ENCODE data around the gene DCAF5. TPM values are rescaled to one million over a fixed set of nuclear protein-coding genes. Genes with fewer than 3 reads are reported as not detected.
A peak's percentile ranks its signal among the peaks of the same experiment; 100 is the strongest.

The DCAF5 gene
- total RNA-seq, 6 donors from 2014 or later = 37.7 to 78.6 (median 49.0) TPM

GRCh38 chr14:69092840-69093422 is 60.0 kb downstream of the DCAF5 start:
- Histone ChIP-seq H3K27ac (peak overlapping the region in 2 of 4 donors; percentile 30 to 69), H3K36me3 (peaks cover 3 to 32% (median 14%) of the 10 kb centered on the region in 4 donors), H3K9me3 (no peaks in the 10 kb centered on the region), H3K4me3 (no peak overlapping the region), H3K4me1 (peaks cover 15 to 26% (median 21%) of the 10 kb centered on the region in 4 donors), H3K27me3 (no peaks in the 10 kb centered on the region)
- no peak for TF ChIP-seq POLR2A (IDR thresholded peaks at IDR 0.05)
- no peak for TF ChIP-seq POLR2AphosphoS5 (IDR thresholded peaks at IDR 0.05)
- TF ChIP-seq EP300 (IDR thresholded peaks at IDR 0.05) = no peak
- TF ChIP-seq CTCF (IDR thresholded peaks at IDR 0.05) = no peak
- no peak for DNase-seq
- no peak for ATAC-seq (ENCODE audit: low FRiP score in 2 of 2)

GRCh38 chr14:69091695-69092094 is 61.2 kb downstream of the DCAF5 start:
- Histone ChIP-seq H3K27me3 (no peaks in the 10 kb centered on the region), H3K4me1 (peaks cover 17 to 34% (median 27%) of the 10 kb centered on the region in 4 donors), H3K36me3 (peaks cover 3 to 32% (median 14%) of the 10 kb centered on the region in 4 donors), H3K9me3 (no peaks in the 10 kb centered on the region), H3K27ac (no peak overlapping the region), H3K4me3 (no peak overlapping the region)
- WGBS, 2 donors = 96 to 99% methylated on average over 8 of the region's 8 CpGs
- no peak for TF ChIP-seq EP300 (IDR thresholded peaks at IDR 0.05)
- no peak for TF ChIP-seq POLR2AphosphoS5 (IDR thresholded peaks at IDR 0.05)
- TF ChIP-seq CTCF (IDR thresholded peaks at IDR 0.05) = no peak
- TF ChIP-seq POLR2A (IDR thresholded peaks at IDR 0.05) = no peak
- DNase-seq = no peak
- ATAC-seq (ENCODE audit: low FRiP score in 2 of 2) = no peak

GRCh38 chr14:69091006-69091405 is 61.9 kb downstream of the DCAF5 start:
- Histone ChIP-seq H3K27ac (no peak overlapping the region), H3K27me3 (no peaks in the 10 kb centered on the region), H3K36me3 (peaks cover 3 to 32% (median 14%) of the 10 kb centered on the region in 4 donors), H3K9me3 (no peaks in the 10 kb centered on the region), H3K4me1 (peaks cover 17 to 39% (median 30%) of the 10 kb centered on the region in 4 donors), H3K4me3 (no peak overlapping the region)
- ATAC-seq (ENCODE audit: low FRiP score in 2 of 2) (no peak), DNase-seq (no peak)
- no peak for TF ChIP-seq POLR2AphosphoS5 (IDR thresholded peaks at IDR 0.05)
- no peak for TF ChIP-seq POLR2A (IDR thresholded peaks at IDR 0.05)
- no peak for TF ChIP-seq CTCF (IDR thresholded peaks at IDR 0.05)
- TF ChIP-seq EP300 (IDR thresholded peaks at IDR 0.05) = no peak

- H3K36me3 ChIP-seq = peaks cover 3 to 34% (median 14%) of the 10 kb centered on the region in 4 donors
- no peak overlapping the region for H3K27ac ChIP-seq
- WGBS, 2 donors = 83 to 90% methylated on average over 4 of the region's 4 CpGs
Measured at GRCh38 chr14:69090187-69090789, 62.6 kb downstream of the DCAF5 start.

More at GRCh38 chr14:69090187-69090789, 62.6 kb downstream of the DCAF5 start:
- no peaks in the 10 kb centered on the region for H3K27me3 ChIP-seq
- no peaks in the 10 kb centered on the region for H3K9me3 ChIP-seq
- no peak overlapping the region for H3K4me3 ChIP-seq
- H3K4me1 ChIP-seq = peaks cover 17 to 40% (median 30%) of the 10 kb centered on the region in 4 donors
- ATAC-seq (ENCODE audit: low FRiP score in 2 of 2) (peak in 1 of 2 donors; percentile 61), DNase-seq (peak in 1 of 2 donors; percentile 46)
- TF ChIP-seq POLR2AphosphoS5 (IDR thresholded peaks at IDR 0.05) (no peak), CTCF (IDR thresholded peaks at IDR 0.05) (peak; percentile 21 to 57 (median 49))
